OCI-LY1 (cell line): ENCODE data around the gene SLC35F4.

Source experiments
- EZH2 ChIP-seq: fragments of 200-600 bp; sonication (generic), shearing (Covaris generic); IDR thresholded peaks from 2 replicates; pipeline ENCODE4 v1.8.0; 2017; ENCODE audit warnings: borderline replicate concordance, mixed run types, mild to moderate bottlenecking, antibody characterized with exemption, low read length, moderate library complexity, mixed read lengths
- TF ChIP-seq, protein P1 (sequence below): fragments of 200-600 bp; sonication (generic), shearing (Covaris generic); IDR thresholded peaks from 2 replicates; pipeline ENCODE4 v1.5.1; 2017; ENCODE audit warnings: mild to moderate bottlenecking, antibody characterized with exemption, low read length, moderate library complexity, mixed read lengths

- TF ChIP-seq, protein P1, sequence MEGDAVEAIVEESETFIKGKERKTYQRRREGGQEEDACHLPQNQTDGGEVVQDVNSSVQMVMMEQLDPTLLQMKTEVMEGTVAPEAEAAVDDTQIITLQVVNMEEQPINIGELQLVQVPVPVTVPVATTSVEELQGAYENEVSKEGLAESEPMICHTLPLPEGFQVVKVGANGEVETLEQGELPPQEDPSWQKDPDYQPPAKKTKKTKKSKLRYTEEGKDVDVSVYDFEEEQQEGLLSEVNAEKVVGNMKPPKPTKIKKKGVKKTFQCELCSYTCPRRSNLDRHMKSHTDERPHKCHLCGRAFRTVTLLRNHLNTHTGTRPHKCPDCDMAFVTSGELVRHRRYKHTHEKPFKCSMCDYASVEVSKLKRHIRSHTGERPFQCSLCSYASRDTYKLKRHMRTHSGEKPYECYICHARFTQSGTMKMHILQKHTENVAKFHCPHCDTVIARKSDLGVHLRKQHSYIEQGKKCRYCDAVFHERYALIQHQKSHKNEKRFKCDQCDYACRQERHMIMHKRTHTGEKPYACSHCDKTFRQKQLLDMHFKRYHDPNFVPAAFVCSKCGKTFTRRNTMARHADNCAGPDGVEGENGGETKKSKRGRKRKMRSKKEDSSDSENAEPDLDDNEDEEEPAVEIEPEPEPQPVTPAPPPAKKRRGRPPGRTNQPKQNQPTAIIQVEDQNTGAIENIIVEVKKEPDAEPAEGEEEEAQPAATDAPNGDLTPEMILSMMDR, result no peak
- no peak for TF ChIP-seq EZH2
These were observed 318.8 kb downstream of the SLC35F4 start for GRCh38 chr14:57547131-57547530.
